OCI-LY3 (cell line): ENCODE results near the gene AFTPH.

ENCODE experiments used
- H2AFZ ChIP-seq: fragments of 200-600, 300-600 bp; shearing (Covaris generic); 2 replicates; pipeline ENCODE4 v1.6.0; 2014; ENCODE audit warnings: antibody characterized with exemption, low read depth, low read length
- H3K27ac ChIP-seq: fragments of 200-600, 300-600 bp; sonication (generic); 2 replicates; pipeline ENCODE4 v1.5.1; 2014; ENCODE audit warnings: mild to moderate bottlenecking, low read length, moderate library complexity, mixed read lengths
- H3K27me3 ChIP-seq: fragments of 200-600, 300-600 bp; sonication (generic); 2 replicates; pipeline ENCODE4 v1.6.1; 2014; ENCODE audit warnings: low read depth, low read length, mixed read lengths
- H3K36me3 ChIP-seq: fragments of 200-600, 300-600 bp; sonication (generic); replicated peaks from 2 replicates; pipeline ENCODE3; 2014; ENCODE audit warnings: low read depth, low read length, mixed read lengths
- H3K4me1 ChIP-seq: fragments of 300-600, 200-600 bp; sonication (generic); 2 replicates; pipeline ENCODE4 v1.6.1; 2014; ENCODE audit warnings: low read length, mixed read lengths
- H3K4me2 ChIP-seq: fragments of 200-600, 300-600 bp; sonication (generic); 2 replicates; pipeline ENCODE4 v1.6.1; 2014; ENCODE audit warnings: low read length, mixed read lengths
- H3K4me3 ChIP-seq: fragments of 300-600, 200-600 bp; sonication (generic); 2 replicates; pipeline ENCODE4 v1.5.1; 2014; ENCODE audit warnings: antibody characterized with exemption, mild to moderate bottlenecking, low read length, moderate library complexity
- H3K79me2 ChIP-seq: fragments of 300-600, 200-600 bp; shearing (Covaris generic); 2 replicates; pipeline ENCODE4 v1.6.1; 2014; ENCODE audit warnings: mild to moderate bottlenecking, low read length, mixed read lengths
- H3K9ac ChIP-seq: fragments of 300-600, 200-600 bp; shearing (Covaris generic); 2 replicates; pipeline ENCODE4 v1.6.0; 2014; ENCODE audit warnings: mild to moderate bottlenecking, low read length, moderate library complexity
- H3K9me3 ChIP-seq: fragments of 200-600, 300-600 bp; shearing (Covaris generic); 2 replicates; pipeline ENCODE4 v1.6.1; 2014; ENCODE audit warnings: low read length, mixed read lengths; ENCODE audit not compliant: insufficient read depth
- H4K20me1 ChIP-seq: fragments of 200-600, 300-600 bp; sonication (generic); 2 replicates; pipeline ENCODE4 v1.6.1; 2016; ENCODE audit warnings: low read length, mixed read lengths; ENCODE audit not compliant: insufficient read depth
- CTCF ChIP-seq: fragments of 200-600, 300-600 bp; sonication (generic); IDR thresholded peaks from 2 replicates; pipeline ENCODE4 v1.5.1; 2014; ENCODE audit warnings: antibody characterized with exemption, low read length, low read depth
- EZH2phosphoT487 ChIP-seq: fragments of 200-600 bp; shearing (Covaris generic); IDR thresholded peaks from 2 replicates; pipeline ENCODE4 v1.6.1; 2018; ENCODE audit warnings: antibody characterized with exemption, mixed run types, low read depth

AFTPH gene

GRCh38 chr2:64640153-64641044, 116.3 kb downstream of the AFTPH start:
- no peak overlapping the region for H3K4me3 ChIP-seq
- H4K20me1 ChIP-seq: peaks cover 97% of the 10 kb centered on the region
- no peak overlapping the region for H2AFZ ChIP-seq
- H3K79me2 ChIP-seq: peaks cover 85% of the 10 kb centered on the region
- TF ChIP-seq CTCF: no peak
- TF ChIP-seq EZH2phosphoT487: no peak
- H3K4me2 ChIP-seq: no peak overlapping the region
- H3K9ac ChIP-seq: no peak overlapping the region
- peaks cover 42% of the 10 kb centered on the region for H3K4me1 ChIP-seq
- peaks cover 9% of the 10 kb centered on the region for H3K36me3 ChIP-seq
- H3K9me3 ChIP-seq: no peaks in the 10 kb centered on the region
- H3K27me3 ChIP-seq: no peaks in the 10 kb centered on the region
- H3K27ac ChIP-seq: no peak overlapping the region

DNA sequence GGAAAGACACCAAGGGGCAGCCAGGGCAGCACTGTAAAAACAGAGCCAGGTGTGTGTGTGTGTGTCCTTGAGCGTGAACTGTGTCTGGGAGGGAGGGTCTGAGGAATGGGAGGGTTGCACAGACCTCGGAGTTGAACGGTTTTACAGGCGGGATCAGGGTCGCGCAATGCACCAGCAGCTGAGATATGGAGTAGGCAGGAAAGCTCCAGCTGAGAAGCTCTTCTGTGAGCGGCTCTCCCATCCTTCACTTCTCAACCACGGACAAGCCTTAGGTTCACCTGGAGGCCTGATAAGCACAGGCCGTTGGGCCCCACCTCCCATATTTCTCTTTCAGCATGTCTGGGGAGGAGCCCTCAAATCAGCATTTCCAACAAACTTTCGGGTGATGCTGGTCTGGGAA, 117.5 kb downstream of the AFTPH start:
- Histone ChIP-seq H4K20me1 (peaks cover 97% of the 10 kb centered on the region), H3K79me2 (peaks cover 96% of the 10 kb centered on the region), H3K4me2 (no peak overlapping the region), H3K9ac (no peak overlapping the region), H2AFZ (no peak overlapping the region), H3K4me1 (peaks cover 54% of the 10 kb centered on the region), H3K9me3 (no peaks in the 10 kb centered on the region), H3K4me3 (no peak overlapping the region), H3K27me3 (no peaks in the 10 kb centered on the region), H3K36me3 (no peaks in the 10 kb centered on the region), H3K27ac (no peak overlapping the region)
- no peak for TF ChIP-seq CTCF
- no peak for TF ChIP-seq EZH2phosphoT487
